Regular cardiac myocyte (primary cell): ENCODE data around the gene UBTF. TPM values are rescaled to one million over a fixed set of nuclear protein-coding genes. Genes with fewer than 3 reads are reported as not detected.

Experiments
- total RNA-seq: library from RNA; depleted of rRNA; stranded (reverse); fragments of >200 nt; gene quantifications from 2 replicates; pipeline ENCODE4 v1.2.3, GENCODE V29; 2014

UBTF gene, protein sequence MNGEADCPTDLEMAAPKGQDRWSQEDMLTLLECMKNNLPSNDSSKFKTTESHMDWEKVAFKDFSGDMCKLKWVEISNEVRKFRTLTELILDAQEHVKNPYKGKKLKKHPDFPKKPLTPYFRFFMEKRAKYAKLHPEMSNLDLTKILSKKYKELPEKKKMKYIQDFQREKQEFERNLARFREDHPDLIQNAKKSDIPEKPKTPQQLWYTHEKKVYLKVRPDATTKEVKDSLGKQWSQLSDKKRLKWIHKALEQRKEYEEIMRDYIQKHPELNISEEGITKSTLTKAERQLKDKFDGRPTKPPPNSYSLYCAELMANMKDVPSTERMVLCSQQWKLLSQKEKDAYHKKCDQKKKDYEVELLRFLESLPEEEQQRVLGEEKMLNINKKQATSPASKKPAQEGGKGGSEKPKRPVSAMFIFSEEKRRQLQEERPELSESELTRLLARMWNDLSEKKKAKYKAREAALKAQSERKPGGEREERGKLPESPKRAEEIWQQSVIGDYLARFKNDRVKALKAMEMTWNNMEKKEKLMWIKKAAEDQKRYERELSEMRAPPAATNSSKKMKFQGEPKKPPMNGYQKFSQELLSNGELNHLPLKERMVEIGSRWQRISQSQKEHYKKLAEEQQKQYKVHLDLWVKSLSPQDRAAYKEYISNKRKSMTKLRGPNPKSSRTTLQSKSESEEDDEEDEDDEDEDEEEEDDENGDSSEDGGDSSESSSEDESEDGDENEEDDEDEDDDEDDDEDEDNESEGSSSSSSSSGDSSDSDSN
- 31.3 and 58.1 TPM in 2 replicates for total RNA-seq

DNA sequence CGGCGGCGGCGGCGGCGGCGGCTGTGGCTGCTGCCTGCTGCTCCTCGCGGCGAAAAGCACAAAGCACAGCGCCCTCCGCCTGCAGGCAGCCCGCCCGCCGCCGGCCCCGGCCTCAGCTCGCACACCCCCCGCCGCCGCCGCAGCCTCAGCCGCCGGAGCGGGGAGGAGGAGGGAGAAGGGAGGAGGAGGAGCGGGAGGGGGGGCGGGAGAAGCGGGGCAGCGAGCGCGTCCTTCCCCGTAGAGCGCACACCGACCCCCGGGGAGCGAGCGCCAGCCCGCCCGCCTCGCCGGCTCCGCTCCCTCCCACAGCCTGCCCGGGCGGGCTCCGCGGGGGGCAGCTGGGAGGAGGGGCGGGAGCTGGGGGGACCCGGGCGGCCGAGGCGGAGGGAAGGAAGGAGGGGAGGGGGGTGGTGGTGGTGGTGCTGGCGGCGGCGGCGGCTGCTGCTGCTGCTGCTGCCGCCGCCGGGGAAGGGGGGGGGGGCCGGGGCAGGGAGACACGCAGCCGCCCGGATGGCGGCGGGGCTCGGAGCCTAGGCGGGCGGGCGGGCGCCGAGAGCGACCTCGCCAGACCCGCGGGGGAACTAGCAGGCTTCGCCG, at the start of gene UBTF:
Gene UBTF (minus strand): TSS at position 60 of the 597 bp plus-strand sequence. CDS start 1,446 bp downstream, outside the sequence.

DNA sequence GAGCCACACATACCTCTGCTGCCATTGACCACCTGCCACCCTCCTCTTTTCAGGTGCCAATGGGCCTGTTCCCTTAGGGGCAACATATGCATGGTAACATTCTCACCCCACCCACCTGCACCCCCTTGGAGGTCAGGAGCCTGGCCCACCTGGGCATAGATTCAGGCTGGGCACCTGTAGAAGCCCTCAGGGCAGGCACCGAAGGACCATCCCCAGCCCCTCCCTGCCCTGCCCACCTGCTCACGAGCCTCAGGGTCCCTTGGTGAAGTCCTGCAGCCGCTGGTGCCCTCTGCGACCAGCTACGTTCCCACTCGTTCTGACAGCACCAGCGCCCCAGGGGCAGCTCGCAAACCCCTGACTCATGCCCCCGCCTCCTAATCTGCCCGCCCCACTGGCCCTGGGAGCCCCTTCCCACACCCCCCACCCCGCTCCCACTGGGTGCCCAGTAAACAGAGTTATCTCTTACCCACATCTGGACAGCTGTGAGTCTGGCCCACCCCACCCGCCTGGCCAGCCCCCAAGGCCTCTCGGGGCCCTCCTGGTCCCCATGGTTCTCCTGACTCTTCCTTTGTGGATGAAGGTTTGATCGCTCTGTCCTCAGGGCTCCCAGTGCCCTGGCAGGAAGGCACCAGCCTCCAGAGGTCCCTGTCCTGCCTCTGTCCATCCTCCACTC, 48.5 kb upstream of the UBTF start, which contains the start of gene SLC4A1:
Gene SLC4A1 (minus strand): TSS at position 318 of the 673 bp plus-strand sequence. CDS start 5,269 bp downstream, outside the sequence.

DNA sequence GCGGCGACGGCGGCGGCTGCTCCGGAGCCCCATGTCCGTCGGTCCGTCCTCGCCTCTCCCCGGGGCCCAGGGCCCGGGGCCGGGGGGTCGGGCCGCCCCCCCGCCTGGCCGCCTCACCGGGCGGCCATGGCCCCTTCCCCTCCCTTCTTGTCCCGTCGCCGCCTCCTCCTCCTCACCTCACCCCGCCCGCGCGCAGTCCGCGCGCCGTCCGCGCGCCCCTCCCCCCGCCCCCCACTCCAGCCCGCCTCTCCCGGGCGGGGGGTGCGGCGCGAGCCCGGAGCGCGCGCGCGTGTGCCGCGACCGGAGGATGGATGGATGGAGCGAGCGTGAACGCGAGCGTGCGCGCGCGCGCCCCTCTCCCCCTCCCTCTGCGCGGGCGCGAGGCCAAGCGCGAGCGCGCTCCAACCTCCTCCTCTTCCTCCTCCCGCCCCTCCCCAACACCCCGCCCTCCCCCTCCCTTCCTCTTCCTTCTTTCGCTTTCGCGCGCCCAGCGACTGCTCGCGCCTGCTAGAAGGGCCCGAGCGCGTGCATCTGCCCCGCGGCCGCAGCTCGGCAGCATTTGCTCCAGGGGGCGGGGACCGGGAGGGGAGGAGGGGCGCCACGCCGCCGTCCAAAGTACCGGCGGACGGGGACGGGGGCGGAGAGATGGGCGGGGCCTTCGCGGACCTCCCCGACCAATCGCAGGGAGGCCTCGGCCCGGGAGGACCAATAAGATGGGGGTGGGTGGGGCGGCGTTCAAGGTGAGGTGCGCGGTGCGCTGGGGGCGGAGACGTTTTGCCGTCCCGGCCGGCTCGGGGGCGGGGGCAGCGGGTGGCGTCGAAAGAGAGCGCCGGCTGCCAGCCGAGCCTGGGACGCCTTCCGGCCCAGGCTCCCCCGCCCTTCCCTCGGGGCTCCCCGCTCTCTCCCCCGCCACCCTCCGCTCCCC, 19.7 kb downstream of the UBTF start, which contains the start of gene ATXN7L3:
Gene ATXN7L3 (minus strand): TSS at position 332 of the 925 bp plus-strand sequence. CDS start 1,814 bp downstream, outside the sequence.

DNA sequence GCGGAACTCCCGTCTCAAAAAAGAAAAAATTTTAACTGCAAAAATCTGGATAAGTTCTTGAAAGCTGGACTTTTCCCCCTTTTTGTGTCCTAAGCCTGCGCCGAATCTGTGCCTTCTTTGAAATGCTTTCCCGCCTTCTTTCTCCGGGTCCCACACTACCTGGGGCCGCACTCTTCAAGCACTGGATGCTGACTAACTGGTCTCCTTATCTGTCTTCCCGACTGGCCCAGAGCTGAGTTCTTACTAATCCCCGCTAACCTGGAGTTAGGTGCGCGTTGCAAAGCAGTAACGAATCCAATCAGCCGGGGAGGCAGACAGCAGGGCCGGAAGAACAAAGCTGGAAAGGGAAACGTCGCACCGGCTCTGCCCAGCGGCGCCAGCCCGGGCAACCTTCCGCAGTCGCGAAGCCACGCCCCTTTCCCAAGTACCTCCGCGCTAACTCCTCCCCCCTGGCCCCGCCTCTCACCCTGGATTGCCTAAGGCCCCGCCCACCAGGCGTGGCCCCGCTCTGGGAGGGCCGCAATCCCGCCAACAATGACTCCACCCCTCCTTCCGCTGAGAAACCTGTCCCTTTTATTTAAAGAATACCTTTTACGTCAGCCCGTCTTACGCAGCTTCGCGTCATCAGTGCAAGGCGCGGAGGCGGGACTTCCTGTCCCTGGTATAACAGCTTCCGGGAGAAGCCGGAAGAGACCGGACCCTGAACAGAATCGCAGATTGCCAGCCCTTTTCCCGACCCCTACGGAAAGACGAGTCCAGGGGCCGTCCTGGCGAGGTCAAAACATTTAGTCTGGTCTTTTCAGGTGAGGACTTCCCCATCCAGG, 33.0 kb downstream of the UBTF start, which contains the start of gene TMUB2:
Gene TMUB2 (plus strand): TSS at position 666 of the 824 bp plus-strand sequence. CDS start 737 bp downstream, outside the sequence.

DNA sequence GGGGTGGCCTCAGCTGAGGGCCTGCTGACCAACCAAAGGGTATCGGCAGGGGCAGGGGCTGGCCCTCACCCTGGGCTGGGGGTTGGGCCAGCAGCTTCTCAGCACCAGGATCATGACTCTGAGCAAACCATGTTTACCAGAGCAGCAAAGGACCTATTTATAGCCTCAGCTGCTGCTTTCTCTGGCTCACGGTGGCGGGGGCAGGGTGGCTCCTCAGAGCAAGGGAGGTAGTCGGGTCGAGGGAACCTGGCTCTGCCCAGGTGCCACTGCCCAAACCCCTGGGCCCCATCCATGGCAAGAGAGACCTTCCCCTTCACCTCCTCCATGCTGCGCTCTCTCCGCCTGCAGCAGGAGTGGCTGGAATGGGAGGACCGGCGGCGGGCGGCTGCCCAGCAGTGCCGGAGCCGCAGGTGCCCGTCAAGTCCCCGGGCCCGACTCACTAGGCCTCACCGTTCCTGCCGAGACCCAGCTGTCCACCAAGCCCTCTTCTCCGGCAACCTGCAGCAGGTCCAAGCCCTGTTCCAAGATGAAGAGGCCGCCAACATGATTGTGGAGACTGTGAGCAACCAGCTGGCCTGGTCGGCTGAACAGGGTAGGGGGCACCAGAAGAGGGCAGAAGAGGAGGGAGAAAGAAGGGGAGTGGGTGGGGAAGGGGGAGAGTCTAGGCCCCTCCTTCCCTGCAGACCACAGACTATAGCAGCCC, 48.8 kb downstream of the UBTF start, which contains the start of gene ASB16:
Gene ASB16 (plus strand): TSS at position 206 of the 703 bp plus-strand sequence. CDS start 86 bp downstream, at position 292.

Other genes starting within 250 kb of the UBTF start
- 0.96 and 2.5 TPM in 2 replicates for gene NAGS, start 215.1 kb downstream of the UBTF start, total RNA-seq
- 69.4 and 95.0 TPM in 2 replicates for gene TMEM101, start 204.7 kb downstream of the UBTF start, total RNA-seq
- 36.9 and 50.4 TPM in 2 replicates for gene LSM12, start 153.0 kb downstream of the UBTF start, total RNA-seq
- gene G6PC3, start 148.9 kb downstream of the UBTF start, total RNA-seq: 12.7 and 17.4 TPM in 2 replicates
- 24.2 and 56.7 TPM in 2 replicates for gene HDAC5, start 96.0 kb downstream of the UBTF start, total RNA-seq
- 1.1 and 3.6 TPM in 2 replicates for gene HROB, start 77.7 kb downstream of the UBTF start, total RNA-seq
- gene ASB16, start 49.0 kb downstream of the UBTF start, total RNA-seq: under 0.01 TPM in 2 replicates
- gene TMUB2, start 32.7 kb downstream of the UBTF start, total RNA-seq: 25.5 and 28.8 TPM in 2 replicates
- 32.1 and 40.5 TPM in 2 replicates for gene ATXN7L3, start 19.8 kb downstream of the UBTF start, total RNA-seq
- not detected in 2 replicates for gene SLC4A1, start 48.5 kb upstream of the UBTF start, total RNA-seq
- 0.56 TPM in 1 of 2 replicates, not detected in the other for gene RUNDC3A, start 88.9 kb upstream of the UBTF start, total RNA-seq
- 61.2 and 83.4 TPM in 2 replicates for gene SLC25A39, start 105.1 kb upstream of the UBTF start, total RNA-seq
- gene GRN, start 125.6 kb upstream of the UBTF start, total RNA-seq: 97.6 and 303 TPM in 2 replicates
- 1.5 and 4.8 TPM in 2 replicates for gene FAM171A2, start 144.2 kb upstream of the UBTF start, total RNA-seq
- gene ITGA2B, start 170.0 kb upstream of the UBTF start, total RNA-seq: 0.56 TPM in 1 of 2 replicates, not detected in the other